ENCODE data around the gene CHRM4.

CHRM4 gene

DNA sequence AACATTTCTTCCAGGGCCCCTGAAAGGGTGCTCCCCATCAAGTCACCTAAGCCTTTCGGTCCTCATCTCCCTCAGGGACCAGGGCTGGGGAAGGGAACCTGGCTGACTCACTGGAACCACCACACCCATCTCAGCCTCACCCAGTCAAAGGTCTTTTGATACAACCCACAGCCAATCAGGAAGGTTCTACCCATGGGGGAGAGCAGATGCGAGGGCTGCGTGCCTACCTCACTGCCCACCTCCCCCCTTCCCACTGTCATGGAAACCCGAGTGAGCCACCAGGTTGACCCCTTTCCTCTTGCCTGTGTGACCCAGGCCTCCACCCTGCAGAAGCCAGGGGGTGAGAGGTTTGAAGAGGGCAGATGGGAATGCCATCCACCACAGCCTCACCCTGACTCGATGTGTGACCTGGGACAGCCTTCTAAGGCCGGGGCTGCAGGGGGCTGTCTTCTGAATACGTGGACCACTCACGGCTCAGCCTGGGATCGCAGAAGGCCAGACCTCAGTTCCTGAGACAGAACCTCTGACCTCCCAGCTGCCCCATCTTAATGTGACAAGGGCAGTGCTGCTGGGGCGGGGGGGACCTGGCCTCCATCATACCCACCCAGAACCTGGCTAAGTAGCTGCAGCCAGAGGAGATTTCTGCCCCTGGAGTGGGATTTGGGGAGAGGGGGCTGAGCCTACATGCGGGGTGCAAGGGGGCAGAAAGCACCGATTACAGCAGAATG, 7.4 kb downstream of the CHRM4 start:
- Histone ChIP-seq H3K4me3 (no peak overlapping the region), H3K27ac (no peak overlapping the region)

DNA sequence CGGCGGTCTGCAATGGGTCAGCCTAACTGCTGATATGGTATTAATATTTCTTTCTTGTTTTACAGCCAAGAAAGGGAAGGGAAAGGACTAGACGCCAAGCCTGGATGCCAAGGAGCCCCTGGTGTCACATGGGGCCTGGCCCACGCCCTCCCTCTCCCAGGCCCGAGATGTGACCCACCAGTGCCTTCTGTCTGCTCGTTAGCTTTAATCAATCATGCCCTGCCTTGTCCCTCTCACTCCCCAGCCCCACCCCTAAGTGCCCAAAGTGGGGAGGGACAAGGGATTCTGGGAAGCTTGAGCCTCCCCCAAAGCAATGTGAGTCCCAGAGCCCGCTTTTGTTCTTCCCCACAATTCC, 8.2 kb downstream of the CHRM4 start:
- no peak overlapping the region for H3K27ac ChIP-seq
- no peak overlapping the region for H3K4me3 ChIP-seq

DNA sequence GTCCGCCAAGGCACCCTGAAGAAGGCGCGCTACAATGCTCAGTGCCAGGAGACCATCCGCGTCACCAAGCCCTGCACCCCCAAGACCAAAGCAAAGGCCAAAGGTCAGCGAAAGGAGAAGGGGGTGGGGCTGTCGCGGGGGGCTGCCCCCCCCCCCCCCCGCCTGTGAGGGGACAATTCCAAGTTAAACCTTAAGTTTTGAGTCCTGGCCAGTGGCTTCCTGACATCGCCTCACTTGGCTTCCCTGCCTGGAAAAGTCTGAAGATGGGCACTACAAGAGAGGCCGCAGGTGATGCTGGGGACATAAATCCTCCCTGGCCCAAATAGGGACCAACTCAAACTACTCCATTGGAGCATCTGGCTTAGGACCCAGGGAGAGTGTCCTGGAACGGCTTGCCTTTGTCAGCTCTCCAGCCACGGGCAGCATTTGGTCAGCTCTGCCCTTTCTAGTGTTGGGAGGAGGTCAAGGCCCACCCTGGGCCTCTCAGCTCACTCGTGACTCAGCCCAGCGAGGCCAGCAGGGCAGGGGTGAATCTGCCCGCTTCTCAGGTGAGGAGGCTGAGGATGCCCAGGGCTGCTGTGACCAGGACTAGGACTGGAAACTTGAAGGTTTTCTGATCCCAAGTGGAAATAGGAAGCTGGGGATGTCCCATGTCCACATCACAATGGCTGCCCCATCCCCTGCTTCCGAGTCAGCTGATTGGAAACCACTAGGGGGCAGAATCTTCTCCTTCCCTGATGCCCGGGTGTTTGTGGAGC, 8.8 kb downstream of the CHRM4 start:
- Histone ChIP-seq H3K27ac (no peak overlapping the region), H3K4me3 (peak overlapping the region; percentile 50 to 66 (median 55))

DNA sequence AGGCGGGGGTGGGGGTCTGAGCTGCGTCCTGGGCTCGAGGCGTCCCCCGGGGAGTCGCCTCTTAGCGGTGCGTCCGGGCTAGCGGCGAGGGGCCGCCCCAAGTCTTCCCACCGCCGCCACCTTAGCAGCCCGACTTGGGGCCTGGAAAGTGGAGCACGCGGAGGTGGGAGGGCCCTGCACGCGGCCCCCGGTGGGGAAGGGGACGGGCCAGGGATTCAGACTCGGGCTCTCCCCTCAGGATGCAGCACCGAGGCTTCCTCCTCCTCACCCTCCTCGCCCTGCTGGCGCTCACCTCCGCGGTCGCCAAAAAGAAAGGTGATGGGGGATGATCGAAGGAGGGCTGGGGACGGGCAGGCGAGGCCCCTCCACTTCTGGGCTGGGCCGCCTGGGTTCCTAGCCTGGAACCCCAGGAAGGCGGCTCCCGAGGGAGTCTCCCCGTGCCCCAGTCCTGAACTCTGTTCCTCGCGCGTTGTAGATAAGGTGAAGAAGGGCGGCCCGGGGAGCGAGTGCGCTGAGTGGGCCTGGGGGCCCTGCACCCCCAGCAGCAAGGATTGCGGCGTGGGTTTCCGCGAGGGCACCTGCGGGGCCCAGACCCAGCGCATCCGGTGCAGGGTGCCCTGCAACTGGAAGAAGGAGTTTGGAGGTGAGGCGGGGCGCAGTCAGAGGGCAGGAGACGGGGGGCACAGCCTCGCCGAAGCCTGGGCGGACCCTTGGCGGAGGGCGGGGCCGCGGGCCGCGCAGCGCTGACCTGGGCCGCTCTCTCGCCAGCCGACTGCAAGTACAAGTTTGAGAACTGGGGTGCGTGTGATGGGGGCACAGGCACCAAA, 9.5 kb downstream of the CHRM4 start:
- peak overlapping the region in 16 of 21 experiments; percentile 9 to 87 (median 73) for H3K27ac ChIP-seq
- peak overlapping the region; percentile 50 to 66 (median 55) for H3K4me3 ChIP-seq

DNA sequence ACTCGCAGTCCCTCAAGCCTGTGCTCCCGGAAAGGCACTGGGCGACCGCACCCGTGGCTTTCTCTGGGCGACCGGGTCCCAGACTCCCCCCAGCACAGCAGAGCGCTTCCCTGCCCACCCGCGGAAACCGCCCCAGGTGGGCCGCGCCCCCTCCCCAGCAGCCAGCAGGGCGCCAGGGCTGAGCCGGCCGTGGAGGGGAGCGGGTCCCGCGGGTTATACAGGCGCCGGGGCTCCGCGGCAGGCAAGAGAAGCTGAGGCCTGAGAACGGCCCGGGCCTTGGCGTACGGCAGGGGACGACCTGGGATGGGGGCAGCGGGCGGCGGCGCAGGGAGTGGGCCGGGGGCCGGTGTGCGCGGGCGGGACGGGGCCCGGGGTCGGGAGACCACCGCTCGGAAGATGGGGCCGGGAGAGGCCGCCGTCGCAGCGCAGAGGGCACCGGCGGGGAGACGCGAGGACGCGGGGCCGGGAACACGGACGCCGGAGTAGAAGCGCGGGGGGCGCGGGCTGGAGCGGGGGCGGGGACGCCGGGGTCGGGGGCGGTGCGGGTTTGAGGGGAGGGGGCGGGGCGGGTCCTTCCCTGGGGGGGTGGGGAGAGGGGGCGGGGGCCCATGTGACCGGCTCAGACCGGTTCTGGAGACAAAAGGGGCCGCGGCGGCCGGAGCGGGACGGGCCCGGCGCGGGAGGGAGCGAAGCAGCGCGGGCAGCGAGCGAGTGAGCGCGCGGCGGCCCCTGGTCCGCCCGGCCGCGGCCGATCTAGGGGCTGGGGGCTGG, 10.3 kb downstream of the CHRM4 start, which contains the start of gene MDK:
Gene MDK (plus strand): TSS at position 622 of the 771 bp plus-strand sequence. CDS start 389 bp downstream, outside the sequence.
- Histone ChIP-seq H3K27ac (peak within 1 kb of the TSS; percentile 0 to 87 (median 74)), H3K4me3 (peak within 1 kb of the TSS; percentile 50 to 66 (median 55))

DNA sequence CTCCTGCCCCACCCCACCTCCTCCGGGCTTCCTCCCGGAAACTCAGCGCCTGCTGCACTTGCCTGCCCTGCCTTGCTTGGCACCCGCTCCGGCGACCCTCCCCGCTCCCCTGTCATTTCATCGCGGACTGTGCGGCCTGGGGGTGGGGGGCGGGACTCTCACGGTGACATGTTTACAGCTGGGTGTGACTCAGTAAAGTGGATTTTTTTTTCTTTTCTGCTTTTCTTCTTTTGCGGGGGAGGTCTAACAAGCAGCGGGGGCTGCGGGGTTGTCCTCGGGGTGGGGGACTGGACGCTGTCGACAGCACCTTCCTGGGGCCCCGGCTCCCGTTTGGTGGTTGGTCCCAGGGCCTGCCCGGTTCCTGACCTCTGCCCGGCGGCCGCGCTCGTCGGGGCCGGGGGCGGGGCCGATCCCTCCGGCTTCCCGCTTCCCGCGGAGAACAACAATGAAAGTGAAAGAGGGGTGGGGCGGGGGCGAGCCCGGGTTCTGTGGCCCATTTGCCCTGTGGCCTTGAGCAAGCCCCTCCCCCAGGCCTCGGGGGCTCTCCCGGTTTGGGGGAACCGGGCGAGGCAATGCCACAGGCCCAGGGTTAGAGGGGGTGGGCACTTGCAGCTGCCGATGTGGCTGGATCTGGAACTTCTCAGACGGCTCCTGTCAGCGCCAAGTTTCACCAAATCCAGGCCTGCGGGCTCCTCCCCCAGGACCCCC, 11.1 kb downstream of the CHRM4 start:
- peak overlapping the region; percentile 0 to 87 (median 74) for H3K27ac ChIP-seq
- peak overlapping the region; percentile 50 to 66 (median 55) for H3K4me3 ChIP-seq

DNA sequence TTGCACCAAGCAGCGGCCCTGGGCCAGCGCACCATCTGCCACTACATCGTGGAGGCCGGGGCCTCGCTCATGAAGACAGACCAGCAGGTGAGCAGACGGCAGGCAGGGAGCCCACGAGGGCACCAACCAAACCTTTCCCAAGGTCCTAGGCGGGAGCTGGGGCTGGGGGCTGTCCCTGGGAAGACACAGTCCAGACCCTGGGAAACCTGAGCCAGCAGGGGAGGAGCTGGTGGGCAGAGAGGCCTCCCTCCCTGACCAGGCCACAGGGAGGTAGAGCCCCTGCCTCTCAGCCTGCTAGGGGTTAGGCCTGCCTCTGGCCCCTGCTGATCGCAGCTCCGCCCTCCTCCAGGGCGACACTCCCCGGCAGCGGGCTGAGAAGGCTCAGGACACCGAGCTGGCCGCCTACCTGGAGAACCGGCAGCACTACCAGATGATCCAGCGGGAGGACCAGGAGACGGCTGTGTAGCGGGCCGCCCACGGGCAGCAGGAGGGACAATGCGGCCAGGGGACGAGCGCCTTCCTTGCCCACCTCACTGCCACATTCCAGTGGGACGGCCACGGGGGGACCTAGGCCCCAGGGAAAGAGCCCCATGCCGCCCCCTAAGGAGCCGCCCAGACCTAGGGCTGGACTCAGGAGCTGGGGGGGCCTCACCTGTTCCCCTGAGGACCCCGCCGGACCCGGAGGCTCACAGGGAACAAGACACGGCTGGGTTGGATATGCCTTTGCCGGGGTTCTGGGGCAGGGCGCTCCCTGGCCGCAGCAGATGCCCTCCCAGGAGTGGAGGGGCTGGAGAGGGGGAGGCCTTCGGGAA, 11.9 kb downstream of the CHRM4 start:
- Histone ChIP-seq H3K27ac (peak overlapping the region in 16 of 21 experiments; percentile 70 to 87 (median 77)), H3K4me3 (peak overlapping the region in 3 of 7 experiments; percentile 53 to 59 (median 58))

DNA sequence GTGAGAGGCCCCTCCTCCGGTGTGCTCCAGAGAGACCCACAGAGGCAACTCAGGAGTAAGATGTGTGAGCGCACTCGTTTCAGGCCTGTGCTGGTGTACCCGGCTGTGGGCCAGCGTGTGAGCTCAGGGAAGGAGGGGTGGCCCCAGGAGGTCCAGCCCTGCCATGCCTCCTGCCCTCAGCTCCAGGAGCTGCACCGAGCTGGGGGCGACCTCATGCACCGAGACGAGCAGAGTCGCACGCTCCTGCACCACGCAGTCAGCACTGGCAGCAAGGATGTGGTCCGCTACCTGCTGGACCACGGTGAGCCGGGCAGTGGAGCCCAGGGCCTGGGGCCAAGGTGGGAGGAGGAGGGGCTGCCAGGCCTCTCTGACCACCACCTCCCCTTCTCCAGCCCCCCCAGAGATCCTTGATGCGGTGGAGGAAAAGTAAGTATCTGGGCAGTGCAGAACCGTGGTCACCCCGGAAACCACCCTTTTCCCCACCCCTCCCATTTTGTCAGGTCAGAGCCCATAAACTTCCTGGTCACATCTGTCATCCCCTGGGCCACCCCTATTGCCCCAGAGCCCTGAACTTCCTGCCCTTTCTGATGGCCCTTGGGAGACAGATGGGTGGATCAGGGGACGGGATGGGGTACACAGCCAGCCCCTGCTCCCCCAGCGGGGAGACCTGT, 12.6 kb downstream of the CHRM4 start:
- Histone ChIP-seq H3K4me3 (no peak overlapping the region), H3K27ac (peak overlapping the region in 8 of 21 experiments; percentile 25 to 87 (median 74))

DNA sequence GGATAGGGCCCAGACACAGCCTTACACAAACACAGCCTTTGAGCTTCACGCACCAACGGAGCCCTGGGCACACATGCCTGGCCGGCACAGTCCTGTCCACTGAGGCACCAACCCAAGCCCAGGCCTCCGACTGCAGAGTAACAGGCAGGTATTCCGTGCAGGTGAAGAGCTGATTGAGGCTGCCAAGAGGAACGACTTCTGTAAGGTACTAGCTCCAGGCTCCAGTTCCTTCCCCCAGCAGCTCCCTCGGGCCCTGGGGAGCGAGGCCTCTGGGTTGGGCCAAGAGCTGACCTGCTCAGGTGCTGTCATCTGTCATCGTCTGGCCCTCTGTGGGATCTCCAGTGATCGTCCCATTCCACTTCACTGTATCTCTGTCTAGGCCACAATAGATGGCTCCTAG, 13.3 kb downstream of the CHRM4 start:
- no peak overlapping the region for H3K4me3 ChIP-seq
- no peak overlapping the region for H3K27ac ChIP-seq

DNA sequence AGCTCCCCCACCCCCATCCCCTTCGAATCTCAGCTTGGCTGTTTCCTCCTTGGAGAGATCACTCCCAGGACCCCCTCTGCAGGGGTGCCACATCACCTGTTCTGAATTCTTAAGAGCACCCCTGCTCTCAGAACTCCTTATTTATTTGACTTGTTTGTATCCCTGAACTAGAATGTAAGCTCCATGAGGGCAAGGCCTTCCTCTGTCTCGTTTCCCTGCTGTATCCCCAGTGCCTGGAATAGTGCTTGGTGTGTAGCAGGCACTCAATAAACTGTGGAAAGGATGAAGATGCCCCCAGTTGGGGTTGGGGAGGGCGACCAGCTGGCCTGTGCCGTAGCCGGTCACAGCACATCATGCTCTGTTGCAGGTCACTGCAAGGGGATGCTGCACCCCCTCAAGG, 13.7 kb downstream of the CHRM4 start:
- H3K27ac ChIP-seq, result no peak overlapping the region

DNA sequence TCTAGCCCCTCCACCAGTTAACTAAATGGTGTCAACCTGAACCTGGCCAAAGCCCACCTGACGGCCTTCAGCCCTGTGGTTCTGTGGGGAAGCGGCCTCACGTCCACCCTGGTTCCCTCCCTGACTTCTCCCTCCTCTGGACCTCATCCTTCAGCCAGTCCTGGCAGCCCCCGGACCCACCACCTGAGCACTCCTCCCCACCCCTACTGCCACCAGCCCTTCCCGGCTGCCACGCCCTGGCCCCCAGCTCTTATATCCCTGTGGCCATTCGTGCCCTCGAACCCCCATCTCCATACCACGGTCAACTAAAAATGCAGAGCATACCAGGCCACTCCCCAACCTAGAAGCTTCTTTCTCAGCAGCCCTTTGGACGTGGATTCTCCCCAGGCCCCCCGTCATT, 14.3 kb downstream of the CHRM4 start:
- Histone ChIP-seq H3K27ac (no peak overlapping the region), H3K4me3 (no peak overlapping the region)

More for the DNA sequence above, 13.7 kb downstream of the CHRM4 start:
- no peak overlapping the region for H3K4me3 ChIP-seq

DNA sequence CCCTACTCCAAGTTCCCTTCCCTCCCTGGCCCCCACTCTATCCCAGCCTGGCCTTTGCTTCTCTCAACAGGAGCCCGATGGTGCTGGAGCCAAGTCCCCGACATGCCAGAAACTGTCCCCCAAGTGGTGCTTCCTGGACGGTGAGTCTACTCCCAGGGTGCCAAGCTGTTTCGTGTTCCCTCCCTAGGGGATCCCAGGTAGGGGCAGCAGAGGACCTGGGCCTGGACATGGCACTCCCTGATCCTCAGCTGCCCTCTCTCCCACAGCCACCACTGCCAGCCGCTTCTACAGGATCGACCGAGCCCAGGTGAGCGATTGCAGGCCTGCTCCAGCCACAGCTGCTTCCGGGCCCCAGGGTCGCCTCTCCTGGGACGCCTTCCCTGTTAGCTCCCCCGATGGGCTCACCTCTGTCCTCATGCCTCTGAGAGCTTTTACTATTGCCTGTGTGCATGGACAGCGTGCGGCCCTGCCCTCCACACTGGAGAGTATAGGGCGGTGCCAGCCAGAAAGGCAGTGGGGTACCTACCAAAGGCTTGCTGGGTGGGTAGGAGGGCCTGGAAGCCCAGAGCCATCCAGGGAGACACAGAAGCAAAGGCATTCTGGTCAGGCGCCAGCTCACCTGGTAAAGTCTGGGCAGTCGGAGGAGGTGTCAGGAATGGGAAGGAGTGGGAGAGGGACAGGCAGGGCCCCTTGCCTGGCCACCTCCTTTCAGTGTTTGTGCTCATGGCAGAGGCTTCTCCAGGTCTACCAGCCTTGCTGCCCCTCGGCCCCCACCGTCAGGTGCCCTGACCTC, 15.1 kb downstream of the CHRM4 start:
- Histone ChIP-seq H3K4me3 (no peak overlapping the region), H3K27ac (no peak overlapping the region)

DNA sequence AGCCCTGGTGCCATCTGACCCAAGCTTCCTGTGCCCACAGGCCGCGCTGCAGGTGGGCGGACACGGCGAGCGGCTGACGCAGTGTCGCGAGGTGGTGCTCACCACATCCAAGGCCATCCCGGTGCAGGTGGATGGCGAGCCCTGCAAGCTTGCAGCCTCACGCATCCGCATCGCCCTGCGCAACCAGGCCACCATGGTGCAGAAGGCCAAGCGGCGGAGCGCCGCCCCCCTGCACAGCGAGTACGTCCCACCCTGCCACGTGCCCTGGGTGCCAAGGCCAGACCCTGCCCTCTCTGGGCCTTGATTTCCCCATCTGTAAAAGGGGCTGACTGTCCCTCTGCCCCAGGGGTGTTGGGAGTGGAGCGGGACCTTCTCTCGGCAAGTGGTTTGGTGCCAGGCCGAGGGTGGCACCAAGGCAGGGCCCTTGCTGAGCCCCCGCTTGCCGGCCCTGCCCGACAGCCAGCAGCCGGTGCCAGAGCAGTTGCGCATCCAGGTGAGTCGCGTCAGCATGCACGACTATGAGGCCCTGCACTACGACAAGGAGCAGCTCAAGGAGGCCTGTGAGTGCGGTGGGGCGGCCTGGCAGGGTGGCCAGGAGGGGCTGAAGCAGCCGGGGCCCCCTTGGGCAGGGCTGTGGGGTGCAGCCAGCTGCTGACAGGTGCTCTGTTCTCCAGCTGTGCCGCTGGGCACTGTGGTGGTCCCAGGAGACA, 16.0 kb downstream of the CHRM4 start:
- H3K4me3 ChIP-seq, result no peak overlapping the region
- no peak overlapping the region for H3K27ac ChIP-seq

DNA sequence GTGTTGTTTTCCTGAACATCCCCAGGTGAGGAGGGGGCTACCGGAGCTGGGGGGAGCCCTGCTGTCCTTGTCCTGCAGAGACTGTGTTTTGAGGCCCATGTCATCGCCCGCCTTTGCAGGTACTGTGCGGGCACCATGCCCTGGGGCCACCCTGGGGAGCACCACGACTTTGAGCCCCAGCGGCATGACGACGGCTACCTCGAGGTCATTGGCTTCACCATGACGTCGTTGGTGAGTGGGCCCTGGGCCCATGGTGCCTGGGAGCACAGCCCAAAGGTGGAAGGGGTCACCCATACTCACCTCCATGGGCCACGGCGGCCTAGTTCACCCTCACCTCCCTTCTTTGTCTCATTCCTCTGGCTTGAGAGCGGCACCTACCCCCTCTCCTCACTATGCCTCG, 16.8 kb downstream of the CHRM4 start:
- Histone ChIP-seq H3K4me3 (no peak overlapping the region), H3K27ac (no peak overlapping the region)

DNA sequence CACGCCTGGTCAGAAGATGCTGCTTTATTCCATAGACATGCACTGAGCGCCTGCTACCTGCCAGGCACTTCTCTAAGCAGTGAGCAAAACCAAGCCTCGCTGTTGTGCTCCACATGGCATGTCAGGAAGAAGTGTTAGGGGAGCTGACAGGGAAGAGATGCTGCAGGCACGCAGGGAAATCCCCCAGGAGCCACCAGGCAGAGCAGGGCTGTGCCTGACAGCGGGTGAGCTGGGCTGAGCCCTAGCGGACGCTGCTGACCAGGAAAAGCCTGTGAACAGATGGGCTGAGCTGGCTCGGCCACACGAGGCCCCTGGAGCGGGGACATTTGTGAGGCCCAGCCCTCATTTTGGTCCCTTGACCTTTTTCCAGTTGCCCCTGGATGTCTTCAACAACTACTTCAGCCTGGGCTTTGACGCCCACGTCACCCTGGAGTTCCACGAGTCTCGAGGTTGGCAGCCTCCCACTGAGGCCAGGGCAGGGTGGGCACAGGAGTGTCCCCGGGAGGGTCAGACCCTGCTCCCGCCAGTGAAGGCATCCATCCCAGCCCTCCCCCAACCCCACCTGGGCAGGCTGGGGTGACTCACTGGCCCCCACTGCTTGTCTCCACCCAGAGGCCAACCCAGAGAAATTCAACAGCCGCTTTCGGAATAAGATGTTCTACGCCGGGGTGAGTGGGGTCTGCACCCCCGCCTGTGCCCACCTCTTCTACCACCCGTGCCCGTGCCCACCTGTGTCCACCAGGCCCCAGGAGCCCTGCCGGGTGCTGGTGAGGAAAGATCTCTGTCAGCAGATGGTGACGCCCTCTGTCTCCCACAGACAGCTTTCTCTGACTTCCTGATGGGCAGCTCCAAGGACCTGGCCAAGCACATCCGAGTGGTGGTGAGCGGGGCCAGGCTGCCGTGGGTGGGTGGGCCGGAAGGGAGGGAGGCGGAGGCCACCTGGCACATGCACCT, 17.5 kb downstream of the CHRM4 start:
- Histone ChIP-seq H3K27ac (no peak overlapping the region), H3K4me3 (no peak overlapping the region)
